OCI-LY7 (cell line): ENCODE data around the gene AGAP9.

ENCODE experiments used
- CTCF ChIP-seq: fragments of 200-600 bp; sonication (generic); conservative IDR thresholded peaks from 2 replicates; pipeline ENCODE4 v1.5.1; 2014; ENCODE audit warnings: mild to moderate bottlenecking, antibody characterized with exemption, low read length, moderate library complexity, mixed read lengths
- EZH2phosphoT487 ChIP-seq: fragments of 200-600 bp; sonication (generic); IDR thresholded peaks from 2 replicates; pipeline ENCODE4 v1.6.1; 2018; ENCODE audit warnings: low read depth, borderline replicate concordance, mild to moderate bottlenecking, mixed run types, antibody characterized with exemption, low read length, moderate library complexity, mixed read lengths

- TF ChIP-seq CTCF (no peak), EZH2phosphoT487 (no peak)
These were observed 66.5 kb downstream of the AGAP9 start for GRCh38 chr10:47456794-47457527.
